Spleen (tissue), 11 donors: ENCODE results near the gene AQP12B. TPM values are rescaled to one million over a fixed set of nuclear protein-coding genes. Genes with fewer than 3 reads are reported as not detected.

Experiments
- DNase-seq: peaks from one replicate; pipeline ENCODE4 v3.0.0-alpha.2; 2020
- H3K27ac ChIP-seq, 8 donors: fragments of 200-600 bp; sonication (generic) in 7 of 8; 1 replicate in 4 of 8; 2 replicates in 4 of 8; pipeline versions ENCODE4 v1.5.0 to v1.8.0; 2016 to 2021; ENCODE audit warnings: inconsistent platforms in 4 of 8, mild to moderate bottlenecking in 4 of 8, moderate library complexity in 1 of 8
- H3K27me3 ChIP-seq, 7 donors: fragments of 200-600 bp; sonication (generic) in 6 of 7; replicated peaks in 1 of 7; 1 replicate in 4 of 7; 2 replicates in 3 of 7; pipeline versions ENCODE4 v1.5.0 to v1.8.0; 2016 to 2021; ENCODE audit warnings: inconsistent platforms in 3 of 7, mild to moderate bottlenecking in 1 of 7
- H3K36me3 ChIP-seq, 6 donors: fragments of 200-600 bp; sonication (generic) in 5 of 6; 1 replicate in 4 of 6; 2 replicates in 2 of 6; pipeline versions ENCODE4 v1.5.0 to v1.8.0; 2016 to 2021; ENCODE audit warnings: inconsistent platforms in 2 of 6
- H3K4me1 ChIP-seq, 6 donors: fragments of 200-600 bp; sonication (generic) in 5 of 6; 1 replicate in 3 of 6; 2 replicates in 3 of 6; pipeline versions ENCODE4 v1.5.0 to v1.8.0; 2016 to 2021; ENCODE audit warnings: inconsistent platforms in 3 of 6
- H3K4me3 ChIP-seq, 8 donors: fragments of 200-600 bp; sonication (generic) in 7 of 8; 1 replicate in 4 of 8; 2 replicates in 4 of 8; pipeline versions ENCODE4 v1.5.0 to v1.8.0; 2016 to 2021; ENCODE audit warnings: inconsistent platforms in 4 of 8, mild to moderate bottlenecking in 4 of 8, moderate library complexity in 2 of 8
- H3K9me3 ChIP-seq, 8 donors: fragments of 200-600 bp; sonication (generic) in 7 of 8; 1 replicate in 4 of 8; 2 replicates in 4 of 8; pipeline versions ENCODE4 v1.5.0 to v1.8.0; 2016 to 2021; ENCODE audit warnings: inconsistent platforms in 4 of 8
- CTCF ChIP-seq, 11 experiments: fragments of 200-600 bp in 7 of 11; fragments of 450-650 bp in 4 of 11; sonication (generic) in 4 of 11; IDR thresholded peaks in 8 of 11; conservative IDR thresholded peaks in 3 of 11; 1 replicate in 7 of 11; 2 replicates in 4 of 11; pipeline versions ENCODE4 v1.4.0 to v1.8.0; 2016 to 2021; ENCODE audit warnings: antibody characterized with exemption in 11 of 11, inconsistent platforms in 4 of 11, mild to moderate bottlenecking in 1 of 11
- POLR2A ChIP-seq, 3 donors: fragments of 450-650 bp; IDR thresholded peaks; one replicate each; pipeline ENCODE4 v1.5.1; 2017; ENCODE audit warnings: antibody characterized with exemption in 3 of 3, mild to moderate bottlenecking in 1 of 3
- POLR2AphosphoS5 ChIP-seq, 3 donors: sonication (generic); formaldehyde crosslinking; IDR thresholded peaks; one replicate each; pipeline ENCODE4 v1.5.1; 2017; ENCODE audit warnings: antibody characterized with exemption in 3 of 3
- whole genome bisulfite sequencing, 5 donors: extraction: QIAGEN DNeasy Blood & Tissue Kit in 3 of 5; methylation state at CpG; one replicate each; pipeline versions ENCODE4 v1.1.5 to v1.1.7; 2013 to 2018; 5-methylcytosine and 5-hydroxymethylcytosine counted together
- intact Hi-C: fragments of 100-400 bp; cut with DNase I; formaldehyde crosslinking; loops from one replicate; pipeline ENCODE4 v1.15.0; 2023; ENCODE audit warnings: low total_unique reads
- polyA plus RNA-seq, 3 donors: library from polyadenylated mRNA; stranded (reverse); fragments of 200-250 nt; gene quantifications; one replicate each; pipeline ENCODE4 v1.2.1, GENCODE V29; 2013
- total RNA-seq, 7 donors: library from RNA; depleted of rRNA in 3 of 7; stranded (reverse); fragments of >200 nt in 3 of 7; fragmentation: NEBNext Ultra II Directional in 4 of 7; extraction: Animal tissue kit (Norgen Biotek cat#: 25700) in 4 of 7; gene quantifications; one replicate each; pipeline versions ENCODE4 v1.1.0 to v1.2.1, GENCODE V29; 2016 to 2021
- donor health status: healthy with polysubstance abuse.
- donor health status: DM: no; HTN: no; CAD: no; lungs with moderate emphysema.
- donor health status: DM: no; HTN: no; CAD: no.
- donor health status: Bipolar disorder and iron deficiency.
- donor health status: healthy.
- donor health status: DM: no; HTN: no; CAD: no.
- donor health status: DM: yes; HTN: yes; CAD: no.

AQP12B gene
- total and polyA plus RNA-seq, 10 donors: 0.03 to 1.8 (median 0.95) TPM; not detected in 7

GRCh38 chr2:240646900-240647502, 35.7 kb downstream of the AQP12B start:
- Histone ChIP-seq H3K27ac (no peak overlapping the region), H3K4me1 (no peaks in the 10 kb centered on the region), H3K36me3 (no peaks in the 10 kb centered on the region), H3K27me3 (peaks cover 0 to 91% (median 30%) of the 10 kb centered on the region in 7 donors), H3K9me3 (peaks cover 0 to 3% (median 0%) of the 10 kb centered on the region in 8 donors), H3K4me3 (no peak overlapping the region)
- intact Hi-C loops: no loop called here
- 76 to 84% (median 81%) methylated on average over 15 to 30 of the region's 30 CpGs for WGBS, 5 donors
- no peak for TF ChIP-seq CTCF (IDR thresholded peaks at IDR 0.05 in 8 of 11, conservative IDR thresholded peaks at IDR 0.05 in 3 of 11)
- DNase-seq: no peak

- H3K9me3 ChIP-seq: peaks cover 0 to 1% (median 0%) of the 10 kb centered on the region in 8 donors
- intact Hi-C loops: no loop called here
- H3K27me3 ChIP-seq: peaks cover 0 to 84% (median 30%) of the 10 kb centered on the region in 7 donors
- H3K27ac ChIP-seq: peak overlapping the region in 1 of 8 donors; percentile 8
- no peaks in the 10 kb centered on the region for H3K36me3 ChIP-seq
- no peaks in the 10 kb centered on the region for H3K4me1 ChIP-seq
- WGBS, 5 donors: 70 to 82% (median 72%) methylated on average over 27 to 36 of the region's 36 CpGs
- no peak for TF ChIP-seq POLR2A (IDR thresholded peaks at IDR 0.05)
- TF ChIP-seq CTCF (IDR thresholded peaks at IDR 0.05 in 8 of 11, conservative IDR thresholded peaks at IDR 0.05 in 3 of 11): no peak
- TF ChIP-seq POLR2AphosphoS5 (IDR thresholded peaks at IDR 0.05): peak in 1 of 3 donors; percentile 36
- DNase-seq: no peak
- H3K4me3 ChIP-seq: peak overlapping the region in 1 of 8 donors; percentile 32
Measured at GRCh38 chr2:240646176-240646899, 36.3 kb downstream of the AQP12B start.

GRCh38 chr2:240645801-240646175, 36.9 kb downstream of the AQP12B start:
- TF ChIP-seq POLR2A (IDR thresholded peaks at IDR 0.05): no peak
- no peak for TF ChIP-seq CTCF (IDR thresholded peaks at IDR 0.05 in 8 of 11, conservative IDR thresholded peaks at IDR 0.05 in 3 of 11)
- TF ChIP-seq POLR2AphosphoS5 (IDR thresholded peaks at IDR 0.05): no peak

GRCh38 chr2:240645346-240645745, 37.3 kb downstream of the AQP12B start:
- 80 to 92% (median 89%) methylated on average over 5 to 10 of the region's 10 CpGs for WGBS, 5 donors
- Histone ChIP-seq H3K9me3 (no peaks in the 10 kb centered on the region), H3K36me3 (no peaks in the 10 kb centered on the region), H3K27me3 (peaks cover 0 to 74% (median 28%) of the 10 kb centered on the region in 7 donors), H3K27ac (no peak overlapping the region), H3K4me3 (no peak overlapping the region), H3K4me1 (no peaks in the 10 kb centered on the region)
- no peak for DNase-seq
- intact Hi-C loops: no loop called here
- no peak for TF ChIP-seq CTCF (IDR thresholded peaks at IDR 0.05 in 8 of 11, conservative IDR thresholded peaks at IDR 0.05 in 3 of 11)
- no peak for TF ChIP-seq POLR2AphosphoS5 (IDR thresholded peaks at IDR 0.05)

More at GRCh38 chr2:240645801-240646175, 36.9 kb downstream of the AQP12B start:
- 82 to 92% (median 89%) methylated on average over 9 to 10 of the region's 10 CpGs for WGBS, 5 donors
- no peaks in the 10 kb centered on the region for H3K36me3 ChIP-seq
- H3K4me1 ChIP-seq: no peaks in the 10 kb centered on the region
- peaks cover 0 to 79% (median 30%) of the 10 kb centered on the region in 7 donors for H3K27me3 ChIP-seq
- intact Hi-C loops: no loop called here
- no peaks in the 10 kb centered on the region for H3K9me3 ChIP-seq
- peak overlapping the region in 1 of 8 donors; percentile 8 for H3K27ac ChIP-seq
- DNase-seq: no peak
- peak overlapping the region in 1 of 8 donors; percentile 32 for H3K4me3 ChIP-seq
